IMR-90 (cell line): Measurements from ENCODE around the gene NXPE2. TPM values are rescaled to one million over a fixed set of nuclear protein-coding genes. Genes with fewer than 3 reads are reported as not detected.

Source experiments
- ATAC-seq: fragments of 200-7000 bp; cut with Tn5 transposase; 2 replicates; pipeline ENCODE4 v1.9.1; 2020; ENCODE audit warnings: low read depth, mild to moderate bottlenecking, moderate library complexity
- BruUV-seq: library from RNA; stranded (reverse); fragments of 400-500 nt; replicated peaks from 2 replicates; lab custom pipeline; 2021; lab: Mats Ljungman, UMichigan
- CTCF ChIA-PET: fragments of 300-600 bp; formaldehyde crosslinking; extraction: SDS; loops from one replicate; lab custom pipeline; 2021; ENCODE audit warnings: antibody characterized with exemption; lab: Yijun Ruan, JAX
- POLR2A ChIA-PET: fragments of 300-600 bp; sonication (Branson Sonifier 250); formaldehyde crosslinking; loops from one replicate; lab custom pipeline; 2022; ENCODE audit warnings: antibody characterized with exemption; ENCODE audit not compliant: unreplicated experiment; lab: Charles Lee
- DNase-seq: peaks from one replicate; pipeline ENCODE4 v3.0.0; 2013
- H2AFZ ChIP-seq: replicated peaks from 2 replicates; pipeline ENCODE3; 2013; ENCODE audit warnings: low read length, mild to moderate bottlenecking; ENCODE audit not compliant: poor library complexity
- H2AK5ac ChIP-seq: 2 replicates; pipeline ENCODE4 v1.6.1; 2013; ENCODE audit warnings: low read depth, low read length, inconsistent platforms
- H2AK9ac ChIP-seq: replicated peaks from 2 replicates; pipeline ENCODE3; 2013; ENCODE audit warnings: mild to moderate bottlenecking, low read depth, low read length, moderate library complexity; ENCODE audit not compliant: poor library complexity
- H2BK120ac ChIP-seq: 2 replicates; pipeline ENCODE4 v1.6.1; 2013; ENCODE audit warnings: low read depth, low read length, inconsistent platforms
- H2BK15ac ChIP-seq: 3 replicates; pipeline ENCODE4 v1.6.1; 2013; ENCODE audit warnings: low read depth, low read length, inconsistent platforms
- H2BK20ac ChIP-seq: 2 replicates; pipeline ENCODE4 v1.6.1; 2013; ENCODE audit warnings: low read depth, mild to moderate bottlenecking, inconsistent platforms, low read length, moderate library complexity
- H2BK5ac ChIP-seq: 2 replicates; pipeline ENCODE4 v1.6.1; 2013; ENCODE audit warnings: mild to moderate bottlenecking, low read depth, low read length, inconsistent platforms; ENCODE audit not compliant: poor library complexity, severe bottlenecking
- H3K14ac ChIP-seq: replicated peaks from 2 replicates; pipeline ENCODE4 v1.6.1; 2013; ENCODE audit warnings: low read depth, low read length, inconsistent platforms
- H3K18ac ChIP-seq: 2 replicates; pipeline ENCODE4 v1.6.1; 2013; ENCODE audit warnings: low read depth, low read length, control low read depth
- H3K23ac ChIP-seq: 2 replicates; pipeline ENCODE4 v1.6.1; 2013; ENCODE audit warnings: low read depth, low read length, inconsistent platforms
- H3K27ac ChIP-seq: 2 replicates; pipeline ENCODE4 v1.5.1; 2013; ENCODE audit warnings: mild to moderate bottlenecking, control low read depth, low read length; ENCODE audit not compliant: insufficient read depth
- H3K27me3 ChIP-seq: 2 replicates; pipeline ENCODE4 v1.6.1; 2013; ENCODE audit warnings: low read length; ENCODE audit not compliant: control insufficient read depth, insufficient read depth
- H3K36me3 ChIP-seq: 2 replicates; pipeline ENCODE4 v1.6.1; 2013; ENCODE audit warnings: low read length, mixed read lengths; ENCODE audit not compliant: control insufficient read depth, insufficient read depth
- H3K4ac ChIP-seq: 2 replicates; pipeline ENCODE4 v1.6.1; 2013; ENCODE audit warnings: low read depth, low read length, inconsistent platforms
- H3K4me1 ChIP-seq: 2 replicates; pipeline ENCODE4 v1.6.1; 2013; ENCODE audit warnings: low read length, mixed read lengths; ENCODE audit not compliant: control insufficient read depth, insufficient read depth
- H3K4me2 ChIP-seq: 2 replicates; pipeline ENCODE4 v1.6.1; 2013; ENCODE audit warnings: low read depth, mild to moderate bottlenecking, control low read depth, low read length, moderate library complexity
- H3K4me3 ChIP-seq: 2 replicates; pipeline ENCODE4 v1.5.1; 2013; ENCODE audit warnings: low read depth, mild to moderate bottlenecking, control low read depth, low read length, moderate library complexity; ENCODE audit not compliant: insufficient read depth
- H3K56ac ChIP-seq: 2 replicates; pipeline ENCODE4 v1.6.1; 2013; ENCODE audit warnings: low read length, inconsistent platforms; ENCODE audit not compliant: insufficient read depth; ENCODE audit errors: extremely low read depth
- H3K79me1 ChIP-seq, 2 experiments: 2 replicates each; pipeline ENCODE4 v1.6.1; 2013; ENCODE audit warnings: low read length in 2 of 2, inconsistent platforms in 1 of 2, low read depth in 1 of 2
- H3K9ac ChIP-seq: 2 replicates; pipeline ENCODE4 v1.6.1; 2013; ENCODE audit warnings: low read depth, low read length, control low read depth
- H3K9me1 ChIP-seq: 2 replicates; pipeline ENCODE4 v1.6.1; 2013; ENCODE audit warnings: low read length, inconsistent platforms; ENCODE audit not compliant: insufficient read depth
- H3K9me3 ChIP-seq: 2 replicates; pipeline ENCODE4 v1.6.1; 2013; ENCODE audit warnings: low read length; ENCODE audit not compliant: control insufficient read depth, insufficient read depth
- H4K20me1 ChIP-seq: 2 replicates; pipeline ENCODE4 v1.6.1; 2013; ENCODE audit warnings: low read length, inconsistent platforms; ENCODE audit not compliant: insufficient read depth
- H4K5ac ChIP-seq: 2 replicates; pipeline ENCODE4 v1.6.1; 2013; ENCODE audit warnings: mild to moderate bottlenecking, low read depth, low read length, control low read depth
- H4K8ac ChIP-seq, 2 experiments: 2 replicates each; pipeline ENCODE4 v1.6.1; 2013; ENCODE audit warnings: low read depth in 2 of 2, low read length in 2 of 2, control low read depth in 1 of 2, inconsistent platforms in 1 of 2
- H4K91ac ChIP-seq: 2 replicates; pipeline ENCODE4 v1.6.1; 2013; ENCODE audit warnings: low read depth, low read length, inconsistent platforms; ENCODE audit not compliant: insufficient read depth
- CHD1 ChIP-seq: IDR thresholded peaks from 2 replicates; pipeline ENCODE4 v1.6.1; 2012; ENCODE audit warnings: low read depth, low read length, improper control_type of control experiment
- MAZ ChIP-seq: IDR thresholded peaks from 2 replicates; pipeline ENCODE4 v1.6.1; 2012; ENCODE audit warnings: low read depth, mild to moderate bottlenecking, low read length, improper control_type of control experiment, moderate library complexity, borderline replicate concordance
- NFE2L2 ChIP-seq: fragments of 150-350 bp; IDR thresholded peaks from 2 replicates; pipeline ENCODE4 v1.6.1; 2016; ENCODE audit warnings: low read depth, mild to moderate bottlenecking, low read length
- POLR2A ChIP-seq: IDR thresholded peaks from 2 replicates; pipeline ENCODE4 v1.6.1; 2012; ENCODE audit warnings: mild to moderate bottlenecking, low read depth, low read length
- RFX5 ChIP-seq: IDR thresholded peaks from 2 replicates; pipeline ENCODE4 v1.8.0; 2012; ENCODE audit warnings: low read depth, mild to moderate bottlenecking, low read length, moderate library complexity
- WGBS, 2 experiments: methylation state at CpG; one replicate each; pipeline versions ENCODE4 v1.1.5 to v1.1.7; 2013; ENCODE audit warnings: missing lambda C conversion rate in 2 of 2; ENCODE audit not compliant: insufficient read length in 1 of 2; ENCODE audit errors: extremely low coverage in 2 of 2; 5-methylcytosine and 5-hydroxymethylcytosine counted together
- dilution Hi-C: fragments of 300-500 bp; cut with HindIII; formaldehyde crosslinking; loops from one replicate; pipeline ENCODE4 v1.14.3; 2018; ENCODE audit warnings: low sequenced_read_pairs; ENCODE audit not compliant: unreplicated experiment
- in situ Hi-C: fragments of 300-500 bp; cut with MboI; formaldehyde crosslinking; loops from 3 replicates; pipeline ENCODE4 v1.14.3; 2019; ENCODE audit warnings: low sequenced_read_pairs, inconsistent platforms, mixed read lengths
- intact Hi-C: fragments of 100-400 bp; cut with micrococcal nuclease; formaldehyde crosslinking; loops from 2 replicates; pipeline ENCODE4 v1.10.0; 2022
- polyA plus RNA-seq, 3 experiments: library from polyadenylated mRNA; depleted of rRNA; stranded (reverse); fragments of >200 nt; gene quantifications; 2 replicates each; pipeline ENCODE4 v1.2.3, GENCODE V29; 2012; ENCODE audit warnings: low replicate concordance in 1 of 3
- total RNA-seq: library from RNA; depleted of rRNA; stranded (reverse); fragments of >200 nt; gene quantifications from 2 replicates; pipeline ENCODE4 v1.2.3, GENCODE V29; 2012
- TF ChIP-seq, protein P1 (sequence below): fragments of 150-350 bp; IDR thresholded peaks from 2 replicates; pipeline ENCODE4 v1.6.1; 2016; ENCODE audit warnings: low read depth, mild to moderate bottlenecking, low read length, moderate library complexity, borderline replicate concordance

Gene NXPE2
- total and polyA plus RNA-seq, 2 of the 4 experiments (the other 2 are of a cell fraction): not detected

DNA sequence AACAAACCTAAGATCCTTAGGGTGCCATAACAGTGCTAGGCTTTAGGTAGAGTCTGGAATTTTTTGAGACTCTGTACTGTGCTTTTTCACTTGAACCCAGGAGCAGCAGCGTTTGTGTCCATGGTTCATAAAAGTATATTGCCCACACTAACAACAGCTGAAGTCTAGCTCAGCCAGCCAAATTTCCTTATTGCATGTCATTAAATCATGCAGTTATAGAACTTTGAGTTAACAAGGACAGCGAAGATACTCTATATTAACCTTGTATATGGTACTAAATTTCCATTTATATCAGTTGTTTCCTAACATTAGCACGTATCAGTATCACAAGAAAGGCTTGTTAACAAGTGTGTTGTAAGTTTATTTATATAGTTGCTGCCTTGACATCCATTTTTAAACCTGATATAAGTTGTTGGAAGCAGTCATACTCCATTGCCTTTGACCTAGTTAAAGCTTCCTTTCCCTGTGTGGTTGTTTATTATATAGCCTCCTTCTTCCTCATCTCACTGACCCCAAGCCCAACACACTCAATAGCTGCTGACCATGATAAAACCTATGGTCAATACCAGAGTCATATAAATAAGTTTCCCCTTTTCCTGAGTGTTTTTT is 46.7 kb downstream of the NXPE2 start:
- Histone ChIP-seq H3K79me1 (no peaks in the 10 kb centered on the region), H4K20me1 (no peaks in the 10 kb centered on the region), H3K27me3 (no peaks in the 10 kb centered on the region), H2AK9ac (no peak overlapping the region), H4K5ac (no peak overlapping the region), H3K4me2 (no peak overlapping the region), H3K18ac (no peak overlapping the region), H2BK5ac (no peak overlapping the region), H4K8ac (no peak overlapping the region), H2AFZ (no peak overlapping the region), H3K56ac (no peak overlapping the region), H3K9me1 (no peaks in the 10 kb centered on the region), H3K23ac (no peak overlapping the region), H2BK20ac (no peak overlapping the region), H3K36me3 (no peaks in the 10 kb centered on the region), H3K27ac (no peak overlapping the region), H3K14ac (no peak overlapping the region), H3K4ac (no peak overlapping the region), H4K91ac (no peak overlapping the region), H3K4me1 (no peaks in the 10 kb centered on the region), H3K9me3 (no peaks in the 10 kb centered on the region), H2AK5ac (no peak overlapping the region), H3K9ac (no peak overlapping the region), H2BK120ac (no peak overlapping the region), H3K4me3 (no peak overlapping the region), H2BK15ac (no peak overlapping the region)
- no CpG with 5 or more reads among the region's 3 CpGs for WGBS, 2 experiments
- no TSS peak for BruUV-seq
- no peak for TF ChIP-seq CHD1
- no peak for TF ChIP-seq MAZ
- TF ChIP-seq, protein P1, sequence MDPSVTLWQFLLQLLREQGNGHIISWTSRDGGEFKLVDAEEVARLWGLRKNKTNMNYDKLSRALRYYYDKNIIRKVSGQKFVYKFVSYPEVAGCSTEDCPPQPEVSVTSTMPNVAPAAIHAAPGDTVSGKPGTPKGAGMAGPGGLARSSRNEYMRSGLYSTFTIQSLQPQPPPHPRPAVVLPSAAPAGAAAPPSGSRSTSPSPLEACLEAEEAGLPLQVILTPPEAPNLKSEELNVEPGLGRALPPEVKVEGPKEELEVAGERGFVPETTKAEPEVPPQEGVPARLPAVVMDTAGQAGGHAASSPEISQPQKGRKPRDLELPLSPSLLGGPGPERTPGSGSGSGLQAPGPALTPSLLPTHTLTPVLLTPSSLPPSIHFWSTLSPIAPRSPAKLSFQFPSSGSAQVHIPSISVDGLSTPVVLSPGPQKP: no peak
- TF ChIP-seq RFX5: no peak
- TF ChIP-seq POLR2A: no peak
- TF ChIP-seq NFE2L2: no peak
- ChIA-PET CTCF (interaction anchor here (0.6 to 2.1 kb wide), 3 partner anchors 14 to 166 kb away, joined by 3 to 6 read pairs (median 5); no protein-coding TSS in a partner anchor), POLR2A (no interaction called here)
- intact Hi-C loops: no loop called here
- ATAC-seq (no peak), DNase-seq (no peak)
- dilution Hi-C loops: no loop called here
- in situ Hi-C loops: no loop called here
